Left cardiac atrium (tissue), 4 donors: ENCODE results near the gene GAST. TPM values are rescaled to one million over a fixed set of nuclear protein-coding genes. Genes with fewer than 3 reads are reported as not detected.
A peak's percentile ranks its signal among the peaks of the same experiment; 100 is the strongest.

Source experiments
- ATAC-seq, 2 donors: fragments of 200-7000 bp; cut with Tn5 transposase; one replicate each; pipeline ENCODE4 v1.9.1; 2020; ENCODE audit warnings: mild to moderate bottlenecking in 2 of 2, moderate library complexity in 2 of 2
- DNase-seq: peaks from one replicate; pipeline ENCODE4 v3.0.0-alpha.2; 2020
- intact Hi-C, 2 donors: fragments of 100-400 bp; cut with DNase I; formaldehyde crosslinking; loops; one replicate each; pipeline versions ENCODE4 v1.14.1 to v1.15.1; 2022 to 2023
- total RNA-seq, 2 donors: library from RNA; stranded (reverse); fragmentation: NEBNext Ultra II Directional; extraction: Animal tissue kit (Norgen Biotek cat#: 25700); gene quantifications; one replicate each; pipeline ENCODE4 v1.2.1, GENCODE V29; 2021
- donor health status: DM: no; HTN: yes; CAD: no.
- donor health status: DM: no; HTN: yes; CAD: no; lungs with severe emphysema.
- donor health status: DM: yes; HTN: yes; CAD: no.
- donor health status: Dilated cardiomyopathy.

GAST gene
- total RNA-seq, 2 donors from 2014 or later: not detected

DNA sequence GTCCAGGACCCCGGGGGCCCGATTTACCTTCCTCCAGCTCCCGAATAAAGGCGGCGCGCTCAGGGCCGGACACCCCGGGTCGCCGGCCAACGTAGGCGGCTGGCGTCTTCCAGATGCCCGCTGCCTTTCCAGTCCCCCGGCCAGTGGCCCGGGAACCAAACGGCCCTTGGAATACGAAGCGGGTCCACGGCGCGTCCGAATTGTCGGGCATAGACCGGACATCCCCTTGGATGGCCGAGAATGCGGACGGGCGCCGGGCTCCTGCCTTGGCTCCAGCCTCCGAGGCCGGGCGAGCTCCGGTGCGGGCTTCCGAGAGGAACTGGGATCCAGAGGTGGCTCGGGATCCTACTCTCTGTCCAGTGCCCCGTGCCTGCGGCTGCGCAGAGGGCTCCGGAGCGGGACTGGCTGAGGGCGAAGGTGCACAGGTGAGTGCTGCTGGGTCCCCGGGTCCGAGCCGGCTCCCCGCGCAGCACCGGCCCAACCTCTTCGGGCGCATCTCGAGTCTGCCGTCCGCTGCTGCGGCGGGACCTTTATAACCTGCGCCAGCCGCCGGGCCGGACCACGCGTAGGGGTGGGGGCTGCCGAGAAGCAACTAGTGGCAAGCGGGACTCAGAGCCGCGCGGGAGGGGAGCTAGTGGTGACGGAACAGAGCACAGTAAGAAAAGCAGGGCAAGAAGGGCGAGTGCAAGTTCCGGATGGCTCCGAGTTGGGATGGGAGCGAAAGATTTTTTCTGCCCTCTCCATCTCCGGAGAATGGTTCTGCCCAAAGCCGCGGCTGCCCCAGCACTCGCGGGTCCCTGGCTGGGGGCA lies 22.2 kb downstream of the GAST start, which contains the start of gene HAP1:
Gene HAP1, minus strand, starts transcription at position 505 of the 810 bp plus-strand sequence. Its CDS starts 9 bp downstream, at position 496.
- DNase-seq: peak; percentile 37
- peak; percentile 8 to 42 for ATAC-seq
- intact Hi-C loops: no loop called here

DNA sequence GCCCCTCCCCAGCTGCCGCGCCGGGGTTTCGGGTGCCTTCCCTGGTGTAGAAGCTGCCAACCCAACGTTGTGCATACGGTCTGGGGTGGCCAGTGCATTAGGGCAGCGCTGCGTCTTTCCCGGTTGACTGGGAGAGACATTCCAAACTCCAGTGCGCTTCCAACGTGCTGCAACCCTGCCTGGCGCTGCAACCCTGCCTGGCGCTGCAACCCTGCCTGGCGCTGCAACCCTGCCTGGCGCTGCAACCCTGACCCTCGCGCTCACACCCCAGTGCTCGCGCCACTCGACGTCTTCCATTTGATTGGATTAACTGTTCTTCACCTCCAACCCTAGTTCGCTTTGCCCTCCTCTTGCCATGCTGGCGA lies 22.8 kb downstream of the GAST start:
- intact Hi-C loops: loop anchor here (5.0 kb wide), 2 partner anchors 67 to 137 kb away; no protein-coding TSS in a partner anchor
- ATAC-seq: peak; percentile 1 to 10
- no peak for DNase-seq

DNA sequence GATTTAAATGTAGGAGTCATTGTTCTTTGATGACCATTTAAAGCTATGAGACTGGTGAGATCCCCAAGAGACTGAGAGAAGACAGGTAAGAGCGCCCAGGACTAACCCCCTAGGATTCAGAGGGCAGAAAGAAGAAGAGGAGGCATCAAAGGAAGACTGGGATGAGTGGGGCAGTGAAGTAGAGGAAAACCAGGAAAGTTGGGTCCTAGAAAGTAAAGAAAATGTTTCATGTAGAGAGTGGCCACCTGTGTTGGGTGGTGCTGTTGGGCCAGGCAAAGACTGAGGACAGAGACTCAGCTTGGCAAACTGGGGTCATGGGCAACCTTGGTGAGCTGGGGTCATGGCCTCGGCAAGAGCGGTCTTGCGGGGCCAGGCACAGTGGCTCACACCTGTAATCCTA lies 23.6 kb downstream of the GAST start:
- no peak for ATAC-seq
- no peak for DNase-seq
- intact Hi-C loops: loop anchor here (5.0 kb wide), 2 partner anchors 67 to 137 kb away; no protein-coding TSS in a partner anchor

DNA sequence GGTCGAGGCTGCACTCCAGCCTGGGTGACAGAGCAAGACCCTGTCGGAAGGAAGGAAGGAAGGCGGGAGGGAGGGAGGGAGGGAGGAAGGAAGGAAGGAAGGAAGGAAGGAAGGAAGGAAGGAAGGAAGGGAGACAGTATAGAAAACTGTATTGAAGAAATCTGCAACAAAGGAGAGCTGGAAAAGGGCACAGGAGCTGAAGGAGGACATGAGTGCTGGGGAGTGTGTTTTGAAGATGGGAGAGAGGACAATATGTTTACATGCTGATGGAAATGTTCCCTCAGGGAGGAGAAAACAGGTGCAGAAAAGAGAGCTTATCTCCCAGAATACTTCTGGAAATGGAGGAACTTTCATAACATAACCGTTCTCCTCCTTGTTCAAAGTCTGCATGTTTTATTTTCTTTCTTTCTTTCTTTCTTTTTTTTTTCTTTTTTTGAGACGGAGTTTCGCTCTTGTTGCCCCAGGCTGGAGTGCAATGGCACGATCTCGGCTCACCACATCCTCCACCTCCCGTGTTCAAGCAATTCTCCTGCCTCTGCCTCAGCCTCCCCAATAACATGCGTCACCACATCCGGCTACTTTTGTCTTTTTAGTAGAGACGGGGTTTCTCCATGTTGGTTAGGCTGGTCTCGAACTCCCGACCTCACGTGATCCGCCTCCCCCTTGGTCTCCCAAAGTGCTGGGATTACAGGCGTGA lies 25.0 kb downstream of the GAST start:
- DNase-seq (no peak), ATAC-seq (no peak)
- intact Hi-C loops: loop anchor here (5.0 kb wide), 2 partner anchors 65 to 135 kb away; no protein-coding TSS in a partner anchor

DNA sequence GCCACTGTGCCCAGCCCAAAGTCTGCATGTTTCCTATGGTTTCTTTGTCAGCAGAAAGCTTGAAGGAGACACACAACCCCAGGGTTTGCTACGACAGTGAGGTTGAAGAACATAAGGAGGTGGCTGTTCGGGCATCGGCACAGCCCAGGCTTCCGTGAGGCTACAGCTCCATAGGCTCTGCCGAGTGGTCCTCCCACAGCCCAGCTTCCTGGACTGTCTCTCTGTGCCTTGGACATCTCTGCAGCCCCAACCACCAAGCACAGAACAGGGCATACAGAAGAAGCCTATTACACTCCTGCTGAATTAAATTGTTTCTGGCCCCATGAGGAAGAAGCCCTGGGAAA lies 25.5 kb downstream of the GAST start:
- no peak for DNase-seq
- intact Hi-C loops: loop anchor here (1.0 to 5.0 kb wide), 3 partner anchors 64 to 135 kb away; no protein-coding TSS in a partner anchor
- ATAC-seq: peak in 1 of 2 donors; percentile 1

DNA sequence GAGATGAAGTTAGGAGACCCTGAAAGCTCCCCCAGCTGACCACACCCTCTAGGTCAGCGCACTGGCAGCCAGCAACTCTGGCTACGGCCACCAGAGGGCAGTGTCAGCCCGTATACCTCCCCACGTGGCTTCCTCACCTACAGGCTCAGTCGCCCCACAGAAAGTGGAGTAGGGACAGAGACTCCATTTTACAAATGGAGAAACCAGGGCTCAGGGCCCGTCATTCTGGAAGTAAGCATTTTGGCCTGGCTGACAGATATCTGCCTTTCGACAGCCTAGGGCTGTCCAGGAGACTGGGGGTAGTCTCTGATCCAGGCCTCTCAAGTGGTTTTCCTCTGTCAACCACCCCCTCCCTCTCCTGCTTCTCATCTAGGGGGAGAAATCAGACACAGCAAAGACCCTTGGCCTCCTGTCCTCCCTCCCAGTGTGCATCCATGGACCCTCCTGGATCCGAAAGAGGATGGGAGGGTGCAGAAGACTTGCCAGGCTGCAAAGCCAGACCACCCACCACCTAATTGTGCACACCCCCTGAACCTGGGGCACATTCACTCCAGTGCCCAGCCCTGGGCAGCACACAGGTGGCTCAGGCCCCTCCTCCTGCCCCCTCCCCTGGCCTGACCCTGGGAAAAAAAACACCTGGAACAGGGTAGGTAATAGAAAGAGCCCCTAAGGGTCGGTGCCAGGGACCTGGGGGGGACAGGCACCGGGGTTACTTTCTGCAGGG lies 26.1 kb downstream of the GAST start:
- ATAC-seq (peak; percentile 85 to 89), DNase-seq (peak; percentile 80)
- intact Hi-C loops: loop anchor here (1.0 to 5.0 kb wide), 3 partner anchors 63 to 134 kb away; no protein-coding TSS in a partner anchor

DNA sequence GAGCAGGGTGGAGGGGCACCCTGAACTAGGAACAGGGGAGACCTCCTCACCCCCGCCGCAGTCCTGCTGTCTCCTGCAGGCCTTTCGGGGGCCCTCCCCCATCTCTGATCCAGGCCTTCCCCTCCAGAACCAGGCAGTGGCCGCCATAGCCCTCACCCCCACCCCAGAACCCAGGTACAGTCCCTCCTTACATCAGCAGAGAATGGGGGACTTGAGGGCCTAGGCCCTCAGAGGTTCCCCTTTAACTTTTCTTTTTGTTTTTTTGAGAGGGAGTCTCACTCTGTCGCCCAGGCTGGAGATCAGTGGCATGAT lies 26.6 kb downstream of the GAST start:
- DNase-seq (no peak), ATAC-seq (no peak)
- intact Hi-C loops: loop anchor here (1.0 to 5.0 kb wide), 3 partner anchors 63 to 134 kb away; no protein-coding TSS in a partner anchor

DNA sequence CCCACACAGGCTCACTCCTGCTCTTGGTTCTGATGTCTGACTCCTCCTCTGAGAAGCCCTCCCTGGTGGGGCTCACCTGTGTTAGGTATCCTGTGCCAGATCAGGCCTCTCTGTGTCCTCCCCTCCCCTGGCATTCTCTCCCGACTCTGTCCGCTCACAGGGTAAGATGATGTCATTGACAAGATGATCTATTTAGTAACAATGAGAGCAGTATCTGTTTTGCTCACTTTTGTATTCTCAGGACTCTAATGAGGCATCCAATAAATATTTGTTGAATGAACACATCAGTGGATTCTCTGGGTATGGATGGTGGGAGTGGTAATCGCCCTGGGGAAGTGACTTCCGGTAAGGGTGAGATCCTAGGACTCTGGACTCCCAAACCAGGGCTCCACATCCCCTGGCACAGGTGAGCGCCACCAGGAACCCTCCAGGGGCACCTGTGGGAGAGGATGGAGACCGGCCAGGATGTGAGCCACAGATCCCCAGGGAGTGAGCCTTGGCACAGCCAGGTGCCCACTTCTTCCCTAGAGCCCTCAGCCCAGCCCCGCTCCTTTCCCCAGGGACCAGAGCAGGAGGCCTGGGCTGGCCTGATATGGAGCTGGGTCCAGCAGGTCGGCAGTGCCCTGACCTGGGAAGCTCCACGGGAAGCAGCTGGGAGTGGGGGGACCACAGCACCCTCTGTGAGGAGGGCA lies 27.7 kb downstream of the GAST start:
- intact Hi-C loops: loop anchor here (5.0 kb wide), 2 partner anchors 62 to 132 kb away; no protein-coding TSS in a partner anchor
- DNase-seq (no peak), ATAC-seq (no peak)

DNA sequence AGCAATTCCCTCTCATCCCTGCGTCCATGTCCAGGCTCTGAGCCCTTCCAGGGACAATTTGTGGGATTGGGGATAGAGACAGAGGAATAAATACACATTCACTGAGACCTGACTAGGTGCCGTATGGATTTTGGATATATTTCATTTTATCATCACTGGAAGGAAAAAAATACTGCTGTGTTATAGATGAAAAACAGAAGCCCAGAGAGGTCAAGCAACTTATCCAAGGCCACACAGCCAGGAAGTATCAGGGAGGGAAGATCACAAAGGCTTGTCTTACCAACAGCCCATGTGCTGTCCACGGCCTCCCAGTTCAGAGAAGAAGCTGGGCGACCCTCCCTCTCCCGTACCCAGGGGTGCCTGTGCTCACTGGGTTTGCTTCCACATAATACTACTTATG lies 28.4 kb downstream of the GAST start:
- intact Hi-C loops: no loop called here
- ATAC-seq: no peak
- no peak for DNase-seq

DNA sequence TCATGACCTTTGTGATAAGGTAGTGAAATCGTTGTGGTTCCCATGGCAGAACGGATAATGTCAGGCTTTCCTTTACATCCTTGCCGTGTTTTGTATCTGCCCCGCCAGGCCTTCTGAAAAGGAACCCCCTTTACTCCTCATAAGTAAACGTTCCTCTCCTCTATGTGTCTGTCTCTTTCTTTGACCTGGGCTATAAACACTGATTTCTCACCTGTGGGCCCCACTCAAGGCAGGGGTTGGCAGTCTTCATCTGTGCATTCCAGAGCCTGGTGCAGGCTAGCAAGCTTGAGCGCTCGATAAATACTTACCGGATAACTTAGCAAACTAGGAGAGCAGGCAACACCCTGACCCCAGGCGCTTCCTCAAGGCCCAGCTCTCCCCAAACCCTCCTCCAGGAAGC lies 29.6 kb downstream of the GAST start:
- DNase-seq (no peak), ATAC-seq (no peak)
- intact Hi-C loops: no loop called here

DNA sequence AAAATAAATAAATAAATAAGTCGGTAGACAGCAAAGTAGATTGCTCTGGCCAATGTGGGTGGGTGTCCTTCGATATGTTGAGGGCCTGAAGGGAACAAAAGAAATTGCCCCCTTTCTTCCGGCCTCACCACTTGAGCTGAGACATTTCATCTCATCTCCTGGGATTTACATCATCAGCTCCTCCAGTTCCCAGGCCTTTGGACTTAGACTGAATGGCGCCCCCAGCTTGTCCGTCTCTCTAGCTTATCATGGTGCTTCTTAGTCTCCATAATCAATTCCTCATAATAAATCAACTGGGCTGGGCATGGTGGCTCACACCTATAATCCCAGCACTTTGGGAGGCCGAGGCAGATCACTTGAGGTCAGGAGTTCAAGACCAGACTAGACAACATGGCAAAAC lies 36.1 kb downstream of the GAST start:
- ATAC-seq (no peak), DNase-seq (no peak)
- intact Hi-C loops: no loop called here

DNA sequence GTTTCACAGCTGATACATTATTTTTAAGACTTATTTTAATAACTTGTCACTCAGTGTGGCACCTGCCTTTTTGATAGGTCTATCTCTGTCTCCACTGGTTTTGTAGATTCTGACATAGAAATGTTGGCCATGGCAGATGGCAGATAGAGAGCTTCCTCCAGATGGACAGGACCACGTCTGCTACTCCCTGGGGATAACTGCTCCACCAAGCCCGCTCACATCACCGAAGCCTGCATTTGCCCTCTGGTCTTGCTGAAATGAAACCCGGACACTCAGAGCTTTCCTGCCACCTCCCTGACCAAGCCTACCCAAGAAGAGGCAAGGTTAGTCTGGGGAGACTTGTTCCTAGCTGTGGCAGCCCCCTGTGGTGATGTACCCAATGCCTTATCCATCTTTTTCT lies 38.7 kb downstream of the GAST start:
- ATAC-seq (no peak), DNase-seq (no peak)
- intact Hi-C loops: no loop called here

DNA sequence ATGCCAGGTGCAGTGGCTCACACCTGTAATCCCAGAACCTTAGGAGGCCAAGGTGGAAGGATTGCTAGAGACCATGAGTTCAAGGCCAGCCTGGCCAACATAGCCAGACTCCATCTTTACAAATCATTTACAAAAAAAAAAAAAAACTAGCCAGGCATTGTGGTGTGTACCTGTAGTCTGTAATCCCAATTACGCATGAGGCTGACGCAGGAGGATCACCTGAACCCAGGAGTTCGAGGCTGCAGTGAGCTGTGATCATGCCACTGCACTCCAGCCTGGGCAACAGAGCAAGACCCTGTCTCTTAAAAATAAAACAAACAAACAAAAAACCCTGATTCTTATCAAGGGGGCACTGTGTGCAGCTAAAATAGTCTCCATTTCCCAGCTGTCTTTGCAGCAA lies 39.2 kb downstream of the GAST start:
- DNase-seq: no peak
- intact Hi-C loops: no loop called here

DNA sequence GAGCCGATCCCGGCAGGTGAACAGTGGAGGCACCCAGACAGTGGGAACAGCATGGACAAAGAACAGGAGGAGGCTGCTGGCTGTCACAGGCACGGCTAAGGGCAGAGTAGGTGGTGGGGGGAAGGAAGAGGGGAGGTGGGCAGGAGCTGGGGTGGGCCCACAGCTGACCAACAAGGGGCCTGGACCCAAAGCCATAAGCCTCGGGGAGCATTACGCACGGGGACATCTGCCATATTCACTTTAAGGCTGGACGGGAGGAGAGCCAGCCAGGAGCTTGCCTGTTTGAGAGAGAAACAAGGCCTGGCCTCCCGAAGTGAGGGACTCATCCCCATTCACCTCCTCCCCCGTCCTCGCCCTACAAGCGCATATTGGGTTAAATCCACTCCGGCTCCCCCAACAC lies 41.9 kb downstream of the GAST start:
- DNase-seq (no peak), ATAC-seq (no peak)
- intact Hi-C loops: no loop called here

More for the DNA sequence above, 39.2 kb downstream of the GAST start:
- ATAC-seq: no peak

DNA sequence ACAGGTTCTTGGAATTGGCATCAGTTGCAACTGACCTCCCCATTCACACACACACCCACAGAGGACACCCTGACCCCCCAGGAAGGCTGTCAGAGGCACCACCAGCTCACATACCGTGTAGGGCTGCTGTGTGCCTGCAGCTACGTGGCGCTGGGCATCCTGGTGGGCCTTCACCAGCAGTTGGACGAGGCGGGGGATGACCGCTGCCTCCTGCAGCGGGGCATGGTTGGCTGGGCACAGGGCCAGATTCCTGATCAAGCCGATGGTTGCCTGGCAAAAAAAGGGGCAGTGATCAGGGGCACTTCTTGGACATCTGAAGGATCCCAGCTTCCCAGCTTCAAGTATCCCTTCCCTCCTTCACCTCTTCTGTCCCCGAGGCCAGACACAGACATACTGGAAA lies 46.5 kb downstream of the GAST start:
- ATAC-seq: no peak
- intact Hi-C loops: no loop called here
- no peak for DNase-seq

DNA sequence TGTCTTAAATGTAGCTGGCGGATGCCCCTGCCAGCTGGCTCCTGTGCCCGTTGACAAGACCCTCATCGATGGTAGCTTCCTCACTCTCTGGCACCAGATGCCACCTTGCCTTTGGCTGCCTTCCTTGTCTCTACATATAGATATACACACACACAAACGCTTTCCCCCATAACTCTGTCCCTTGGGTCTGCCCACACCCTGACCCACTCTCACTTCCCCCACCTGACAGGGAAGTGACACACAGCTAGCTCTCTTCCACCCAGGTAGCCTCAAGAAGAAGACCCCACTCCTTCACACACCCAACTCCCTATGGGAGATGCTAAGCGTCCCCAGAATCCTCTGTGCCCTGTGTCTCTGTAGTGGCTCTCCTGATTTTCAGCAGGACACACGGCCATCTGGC lies 48.7 kb downstream of the GAST start:
- intact Hi-C loops: no loop called here
- ATAC-seq (no peak), DNase-seq (no peak)

DNA sequence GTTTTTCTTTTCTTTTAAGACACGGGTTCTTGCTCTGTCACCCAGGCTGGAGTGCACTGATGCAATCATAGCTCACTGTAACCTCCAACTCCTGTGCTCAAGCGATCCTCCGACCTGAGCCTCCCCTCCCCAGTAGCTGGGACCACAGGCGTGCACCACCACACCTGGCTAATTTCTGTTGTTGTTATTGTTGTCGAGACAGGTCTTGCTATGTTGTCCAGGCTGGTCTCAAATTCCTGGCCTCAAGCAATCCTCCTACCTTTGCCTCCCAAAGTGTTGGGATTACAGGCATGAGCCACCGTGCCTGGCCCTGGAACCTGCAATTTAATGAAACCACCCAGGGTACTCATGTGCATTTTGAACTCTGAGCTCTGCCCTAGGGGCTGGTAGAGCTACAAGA lies 50.3 kb downstream of the GAST start:
- DNase-seq (no peak), ATAC-seq (no peak)
- intact Hi-C loops: no loop called here

DNA sequence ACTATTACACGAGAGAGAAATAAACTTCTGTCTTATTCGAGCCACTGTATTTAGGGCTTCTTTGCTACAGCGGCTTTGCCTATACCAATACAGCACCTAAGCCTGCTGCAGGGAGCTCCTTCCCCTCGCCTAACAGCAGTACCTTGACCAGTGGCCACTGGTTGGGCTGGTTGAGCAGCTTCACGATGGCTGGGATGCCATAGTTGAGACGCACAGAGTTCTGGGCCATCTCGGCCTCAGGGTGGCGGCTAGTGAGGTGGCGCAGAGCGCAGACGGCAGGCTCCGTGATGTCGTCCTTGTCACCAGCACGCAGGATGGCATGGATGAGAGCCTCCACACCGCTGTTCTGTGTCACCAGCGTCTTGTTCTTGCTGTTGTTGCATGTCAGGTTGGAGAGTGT lies 50.7 kb downstream of the GAST start:
- DNase-seq: no peak

DNA sequence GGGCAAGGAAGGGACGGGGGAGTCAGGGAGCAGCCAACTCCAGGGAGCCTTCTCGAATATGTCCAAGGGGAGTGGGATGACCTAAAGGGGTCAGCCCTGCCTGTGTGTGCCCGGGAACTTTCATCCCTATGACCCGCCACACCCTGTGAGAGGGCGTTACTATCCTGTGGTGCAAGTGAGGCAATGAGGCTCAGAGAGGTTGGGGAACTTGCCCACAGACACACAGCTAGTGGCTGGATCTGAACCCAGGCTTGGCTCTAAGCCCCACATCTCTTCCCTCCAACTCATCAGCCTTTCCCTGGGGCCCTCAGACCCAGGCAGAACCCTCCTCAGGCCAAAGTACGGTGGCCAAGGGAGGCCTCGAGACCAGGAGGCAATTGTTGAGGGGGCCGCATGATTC lies 51.2 kb downstream of the GAST start:
- no peak for ATAC-seq
- intact Hi-C loops: no loop called here
- DNase-seq: no peak

More for the DNA sequence above, 50.7 kb downstream of the GAST start:
- intact Hi-C loops: no loop called here
- no peak for ATAC-seq
